ENCODE results near the gene NPDC1. TPM values are rescaled to one million over a fixed set of nuclear protein-coding genes. Genes with fewer than 3 reads are reported as not detected.

The NPDC1 gene
- total and polyA plus RNA-seq, 2 of the 8 experiments (the other 6 are each of a cell fraction or from before 2014, with no cell fraction given) = 26.2 to 44.1 TPM

- H3K9ac ChIP-seq (replicated peaks in 1 of 4; ENCODE audit: extremely low read depth in 1 of 4, low read depth in 3 of 4, low read length in 3 of 4) = no peak overlapping the region
- H3K23ac ChIP-seq (ENCODE audit: insufficient read length) = no peak overlapping the region
- DNase-seq (ENCODE audit: low read depth in 1 of 2, low spot score in 2 of 2) (no peak), FAIRE-seq (no peak)
- no peak overlapping the region; the same call in 1 of the 2 replicates for H4K8ac ChIP-seq (ENCODE audit: extremely low read depth, insufficient read depth, low read length)
- H3K14ac ChIP-seq (ENCODE audit: insufficient read length) = no peak overlapping the region
- H3K79me1 ChIP-seq (ENCODE audit: low read depth, low read length) = no peaks in the 10 kb centered on the region
- no peak overlapping the region for H2BK12ac ChIP-seq (ENCODE audit: low read depth, low read length)
- no peaks in the 10 kb centered on the region for H3K23me2 ChIP-seq (ENCODE audit: low read depth, low read length)
- ChIA-PET POLR2A (ENCODE audit: partially characterized antibody) (no interaction called here), CTCF (ENCODE audit: partially characterized antibody) (interaction anchor here (0.5 to 2.5 kb wide), 6 partner anchors 10 to 135 kb away, joined by 3 to 11 read pairs (median 3); partner anchors contain the start of gene PTGDS)
- no peak overlapping the region for H3K4me2 ChIP-seq (ENCODE audit: insufficient read depth in 1 of 2, low read depth in 2 of 2, low read length in 2 of 2)
- H3K4me1 ChIP-seq (replicated peaks in 1 of 4; ENCODE audit: control insufficient read depth in 3 of 4, insufficient read depth in 4 of 4, low read length in 3 of 4) = no peaks in the 10 kb centered on the region; a peak in 1 of 7 replicates
- 92% methylated on average over 23 of the region's 30 CpGs; no CpG with 5 or more reads in 1 of the 2 experiments for WGBS, 2 experiments (ENCODE audit: extremely low coverage in 1 of 2, insufficient coverage in 1 of 2, insufficient read length in 1 of 2, insufficient replicate concordance in 2 of 2, low coverage in 1 of 2, low lambda C conversion rate in 2 of 2, missing lambda C conversion rate in 1 of 2)
- H3K18ac ChIP-seq (ENCODE audit: extremely low read depth, low read length) = no peak overlapping the region
- no peaks in the 10 kb centered on the region for H3K36me3 ChIP-seq (ENCODE audit: control insufficient read depth in 2 of 4, insufficient read depth in 4 of 4, low read length in 3 of 4)
- H3K27me3 ChIP-seq (replicated peaks in 1 of 4; ENCODE audit: control insufficient read depth in 3 of 4, extremely low read depth in 1 of 4, insufficient read depth in 3 of 4, low read length in 3 of 4) = no peaks in the 10 kb centered on the region
- H4K20me1 ChIP-seq (replicated peaks in 1 of 2; ENCODE audit: control insufficient read depth in 1 of 2, insufficient read depth in 2 of 2, low read length in 2 of 2) = no peaks in the 10 kb centered on the region
- no peak overlapping the region for H2BK5ac ChIP-seq (ENCODE audit: low read depth, low read length)
- H3K79me2 ChIP-seq (ENCODE audit: control insufficient read depth in 1 of 2, insufficient read depth in 2 of 2, low read length in 2 of 2) = no peaks in the 10 kb centered on the region
- H3K4me3 ChIP-seq (ENCODE audit: extremely low read depth in 1 of 4, insufficient read depth in 2 of 4, low read depth in 3 of 4, low read length in 4 of 4) = no peak overlapping the region
- no peak overlapping the region for H4K91ac ChIP-seq (replicated peaks; ENCODE audit: insufficient read length, low read length)
- no peak overlapping the region for H2AK5ac ChIP-seq (ENCODE audit: low read depth, low read length)
- H2AFZ ChIP-seq (ENCODE audit: low read length) = no peak overlapping the region
- no peak overlapping the region for H3K4ac ChIP-seq (replicated peaks; ENCODE audit: insufficient read length, low read depth, low read length)
- peaks cover 0 to 10% of the 10 kb centered on the region in 2 experiments; a peak in 1 of 4 replicates for H3K9me3 ChIP-seq (ENCODE audit: insufficient read depth in 2 of 2, low read depth in 1 of 2, low read length in 1 of 2)
- H2BK120ac ChIP-seq (replicated peaks; ENCODE audit: low read depth, low read length) = no peak overlapping the region
- no peak overlapping the region for H2BK20ac ChIP-seq (ENCODE audit: low read length)
- no peak overlapping the region for H2BK15ac ChIP-seq (ENCODE audit: low read length)
- H3K27ac ChIP-seq (ENCODE audit: low read depth, low read length) = no peak overlapping the region
- H3K56ac ChIP-seq (replicated peaks; ENCODE audit: insufficient read length, low read depth, low read length) = no peak overlapping the region
- H4K5ac ChIP-seq (ENCODE audit: insufficient read length, low read depth, low read length) = no peak overlapping the region
- TF ChIP-seq HDAC6 (IDR thresholded peaks at IDR 0.05; ENCODE audit: low read depth, low read length) = no peak
- no peak for TF ChIP-seq TBP (IDR thresholded peaks at IDR 0.05; ENCODE audit: low read depth, low read length)
- no peak for TF ChIP-seq RXRA (IDR thresholded peaks at IDR 0.05; ENCODE audit: insufficient read depth, low read depth, low read length)
- no peak for TF ChIP-seq GABPA (IDR thresholded peaks at IDR 0.05; ENCODE audit: borderline replicate concordance, insufficient read depth, low read length)
- no peak for TF ChIP-seq CTBP2 (IDR thresholded peaks at IDR 0.05; ENCODE audit: borderline replicate concordance, insufficient read depth, insufficient read length, low read length)
- no peak for TF ChIP-seq SUZ12 (IDR thresholded peaks at IDR 0.05; ENCODE audit: low read length)
- no peak for TF ChIP-seq SP1 (IDR thresholded peaks at IDR 0.05; ENCODE audit: low read depth, low read length)
- no peak for TF ChIP-seq YY1 (IDR thresholded peaks at IDR 0.05; ENCODE audit: low read depth, low read length)
- no peak for TF ChIP-seq CREB1 (IDR thresholded peaks at IDR 0.05)
- TF ChIP-seq BACH1 (IDR thresholded peaks at IDR 0.05; ENCODE audit: low read length) = no peak
- no peak for TF ChIP-seq ZNF274 (IDR thresholded peaks at IDR 0.05; ENCODE audit: borderline replicate concordance, extremely low read depth, low read length)
These were observed 38.7 kb downstream of the NPDC1 start for GRCh38 chr9:137007108-137007815.
